Suppressor macrophage (primary cell): ENCODE measurements around the gene TLCD5.

Source experiments
- DNase-seq, 4 experiments: peaks; one replicate each; pipeline ENCODE4 v3.0.0-alpha.2; 2020 to 2022

TLCD5 gene

DNA sequence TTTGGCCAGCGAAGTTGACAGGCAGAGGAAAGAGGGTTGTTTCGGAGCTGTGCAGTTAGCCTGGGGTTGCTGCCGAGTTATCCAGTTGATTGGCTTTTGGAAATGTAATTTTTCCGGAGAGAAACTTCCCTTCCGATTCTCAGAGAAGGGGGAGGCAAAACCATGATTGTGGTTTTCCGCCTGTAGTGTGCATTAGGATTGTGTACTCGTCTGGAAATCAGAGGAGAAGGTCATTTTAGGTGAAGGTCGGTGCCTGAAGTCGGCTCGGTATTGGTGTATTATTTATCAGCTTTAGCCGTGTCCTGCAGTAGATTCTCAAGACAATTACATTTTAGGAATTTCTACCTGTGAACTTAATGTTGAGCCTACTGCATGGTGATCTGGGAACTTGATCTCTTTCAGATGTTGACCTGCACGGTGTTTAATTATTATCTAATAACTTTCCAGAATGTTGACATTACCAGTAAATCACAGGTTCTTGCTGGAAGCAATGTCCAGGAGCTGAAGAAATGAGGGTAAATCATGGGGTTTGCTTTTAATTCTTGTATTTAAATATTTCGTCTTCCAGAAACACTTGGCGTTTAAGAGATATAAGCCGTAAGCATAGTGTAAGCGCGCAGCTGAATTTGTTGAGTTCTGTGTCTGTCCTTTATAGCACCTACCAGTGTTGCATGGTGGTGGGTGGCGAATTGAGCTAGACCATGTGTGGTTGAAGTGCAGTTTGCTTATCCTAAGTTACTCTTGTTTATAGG, 12.4 kb downstream of the TLCD5 start:
- peak in 3 of 4 experiments; percentile 6 to 34 (median 8) for DNase-seq

- peak in 2 of 4 experiments; percentile 15 to 34 for DNase-seq
These were observed 13.2 kb downstream of the TLCD5 start for GRCh38 chr11:120338107-120338933.

DNA sequence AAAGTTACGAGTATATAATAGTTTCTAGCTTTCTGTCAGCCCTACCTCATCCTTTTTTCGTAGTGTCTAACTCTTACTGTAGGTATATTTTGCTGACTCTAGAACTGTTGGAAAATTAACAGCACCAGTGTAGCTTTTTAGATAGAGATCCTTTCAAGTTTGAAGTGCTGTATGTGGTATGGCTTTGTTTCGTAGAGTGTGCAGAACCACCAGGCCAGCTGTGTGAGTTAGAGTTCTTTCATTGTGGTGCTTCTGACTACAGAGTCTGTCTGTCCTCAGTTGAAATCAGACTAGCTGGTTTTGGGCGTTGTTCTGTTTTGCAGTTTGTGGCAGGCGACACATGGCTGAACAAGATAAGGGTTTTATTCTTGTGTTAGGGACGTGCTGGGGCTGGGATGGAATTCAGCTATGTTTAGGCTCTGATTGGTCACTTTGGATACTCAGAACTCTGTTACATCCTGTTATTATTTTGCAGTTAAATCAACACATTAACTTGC, 14.3 kb downstream of the TLCD5 start:
- no peak for DNase-seq

DNA sequence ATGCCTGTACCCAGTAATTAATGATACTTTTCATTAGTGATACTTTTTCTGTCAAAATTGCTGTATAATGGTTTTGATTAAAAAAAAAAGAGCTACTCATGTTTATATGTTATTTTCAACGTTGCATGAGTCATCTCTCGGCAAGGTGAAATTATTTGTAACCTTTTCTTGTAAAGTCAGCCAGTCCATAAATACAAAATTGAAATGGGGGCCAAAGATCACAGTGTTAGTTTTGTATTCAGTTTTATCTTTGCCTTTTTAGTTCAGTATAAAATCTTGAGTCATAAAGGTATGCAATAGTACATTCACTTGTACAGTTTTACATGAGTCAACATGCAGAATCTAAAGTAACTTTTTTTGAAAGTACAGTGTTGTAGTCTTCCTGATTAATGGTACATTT, 15.4 kb downstream of the TLCD5 start:
- DNase-seq: no peak

DNA sequence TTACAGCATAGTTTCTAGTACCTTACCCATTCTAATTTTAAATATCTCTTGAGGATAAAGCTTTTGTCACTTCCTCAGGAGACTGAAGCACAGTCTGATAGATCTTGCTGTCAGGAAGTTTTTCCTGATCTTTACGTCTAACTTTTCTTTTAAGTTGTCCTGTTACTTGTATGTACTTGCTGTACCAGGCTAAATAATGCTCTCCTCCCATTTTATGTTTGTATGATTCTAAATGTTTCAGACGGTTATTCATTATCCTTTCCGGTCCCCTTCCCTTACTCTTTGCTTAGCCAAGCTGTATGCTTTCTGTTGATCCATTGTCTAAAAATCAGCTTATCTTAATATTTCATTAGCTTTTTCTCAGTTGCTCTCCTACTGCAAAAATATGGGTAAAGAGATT, 17.1 kb downstream of the TLCD5 start:
- no peak for DNase-seq

DNA sequence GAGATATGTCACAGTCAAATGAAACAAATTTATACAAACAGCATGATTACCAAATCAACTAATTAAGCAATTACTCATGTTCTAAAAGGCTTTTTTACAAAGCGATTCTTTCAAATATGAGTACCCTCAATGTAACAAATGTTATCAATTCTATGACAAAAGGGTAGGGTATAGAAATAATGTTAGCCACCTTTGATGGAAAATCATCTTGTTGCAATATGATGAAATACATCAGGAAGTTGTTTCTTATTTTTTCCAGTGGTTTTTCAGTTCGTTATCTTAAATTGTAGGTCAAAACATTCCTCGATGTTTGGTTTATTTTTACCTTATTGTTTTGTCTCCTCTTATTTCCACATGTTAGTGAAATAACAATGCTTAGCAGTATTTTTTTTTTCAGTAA, 17.6 kb downstream of the TLCD5 start:
- DNase-seq: no peak

GRCh38 chr11:120343429-120343828, 18.3 kb downstream of the TLCD5 start:
- peak; percentile 13 to 66 (median 50) for DNase-seq

DNA sequence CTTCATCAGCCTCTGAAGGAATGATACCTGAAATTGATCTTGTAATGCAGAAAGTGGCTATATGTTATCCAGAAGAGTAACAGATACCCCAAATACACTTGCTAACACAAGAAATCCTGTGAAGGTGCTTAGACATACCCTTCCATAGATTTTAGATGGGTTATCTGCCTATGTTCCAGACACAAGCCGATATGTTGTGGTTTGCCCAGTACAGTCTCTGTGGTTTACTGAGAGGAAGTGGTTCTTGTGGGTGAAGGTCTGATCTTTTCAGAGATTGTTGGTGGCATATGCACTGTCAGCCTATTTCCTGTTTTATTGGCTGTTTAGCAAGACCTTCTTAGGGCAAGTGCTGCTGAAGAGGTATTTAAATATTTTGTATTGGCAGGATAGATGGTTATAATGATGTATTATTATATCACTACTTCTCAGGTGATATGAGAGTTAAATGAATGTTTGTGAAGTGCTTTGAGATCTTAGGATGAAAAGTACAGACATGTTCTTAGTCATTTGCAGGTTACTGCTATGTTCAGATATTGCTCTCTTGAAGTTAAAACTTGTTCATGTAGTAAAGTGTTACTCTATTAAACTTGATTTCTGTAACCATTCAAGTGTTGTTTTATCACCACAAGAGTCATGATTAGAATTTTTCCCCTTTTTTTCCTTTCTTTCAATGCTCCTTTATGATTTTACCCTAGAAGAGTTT, 19.4 kb downstream of the TLCD5 start:
- peak; percentile 55 to 80 (median 72) for DNase-seq

GRCh38 chr11:120346233-120346632, 21.1 kb downstream of the TLCD5 start:
- no peak for DNase-seq

DNA sequence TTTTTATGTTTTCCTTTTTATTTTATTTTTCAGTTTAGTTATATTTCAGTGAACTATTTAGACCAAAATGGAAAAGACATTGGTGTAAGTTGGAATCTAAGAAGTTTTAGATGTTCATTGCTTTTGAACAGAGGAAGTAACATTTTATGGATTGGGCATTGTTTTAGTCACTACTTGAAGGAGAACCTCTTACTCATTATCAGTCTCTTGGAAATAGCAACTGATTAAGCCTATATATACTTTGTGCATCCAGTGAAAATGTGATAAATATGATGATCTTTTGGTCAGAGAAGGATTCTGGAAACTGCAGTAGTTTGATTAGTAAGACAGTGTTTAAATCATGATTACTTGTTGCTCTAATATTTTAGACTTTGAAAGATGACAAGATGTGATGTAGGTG, 25.5 kb downstream of the TLCD5 start:
- DNase-seq: no peak

- no peak for DNase-seq
These were observed 27.3 kb downstream of the TLCD5 start for GRCh38 chr11:120352405-120352804.

GRCh38 chr11:120354068-120354467, 29.0 kb downstream of the TLCD5 start:
- no peak for DNase-seq

GRCh38 chr11:120354779-120355178, 29.7 kb downstream of the TLCD5 start:
- no peak for DNase-seq

GRCh38 chr11:120357620-120358019, 32.5 kb downstream of the TLCD5 start:
- no peak for DNase-seq

DNA sequence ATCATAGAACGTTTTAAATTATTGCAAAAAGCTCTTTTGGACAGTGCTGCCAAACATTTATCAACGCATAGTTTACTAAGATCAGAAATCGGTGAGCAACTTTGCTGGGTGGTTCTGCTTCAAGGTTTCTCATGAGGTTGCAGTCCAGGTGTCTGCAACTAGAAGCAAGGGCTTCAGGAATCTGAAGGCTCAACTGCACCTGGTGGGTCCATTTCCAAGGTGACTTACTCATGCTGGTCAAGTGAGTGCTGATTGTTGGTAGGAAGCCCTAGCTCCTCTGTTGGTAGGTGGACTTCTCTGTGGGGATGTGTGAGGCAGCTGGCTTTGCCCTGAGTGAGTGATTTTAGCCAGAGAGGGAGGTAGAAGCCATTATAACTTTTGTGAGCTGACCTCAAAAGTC, 33.6 kb downstream of the TLCD5 start:
- DNase-seq: no peak

GRCh38 chr11:120363436-120363835, 38.3 kb downstream of the TLCD5 start:
- no peak for DNase-seq

DNA sequence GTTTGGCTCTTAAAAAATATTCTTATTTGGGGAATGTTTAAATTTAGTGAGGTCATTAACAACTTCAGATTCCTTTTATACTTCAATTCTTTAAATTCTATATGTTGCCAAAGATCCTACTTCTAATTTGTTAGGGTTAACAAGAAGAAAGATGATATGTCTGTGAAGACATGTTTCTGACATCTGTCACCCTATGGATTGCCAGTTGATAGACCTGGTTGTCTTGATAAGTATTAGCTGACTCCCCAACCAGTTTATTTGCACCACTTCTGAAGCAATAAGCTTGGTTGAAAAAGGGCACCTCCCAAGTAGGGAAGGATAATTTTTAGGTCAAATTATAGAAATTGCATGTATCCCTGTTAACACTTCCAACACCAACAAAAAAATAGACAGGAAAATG, 40.4 kb downstream of the TLCD5 start:
- no peak for DNase-seq

- DNase-seq: no peak
These were observed 47.2 kb downstream of the TLCD5 start for GRCh38 chr11:120372296-120372695.

DNA sequence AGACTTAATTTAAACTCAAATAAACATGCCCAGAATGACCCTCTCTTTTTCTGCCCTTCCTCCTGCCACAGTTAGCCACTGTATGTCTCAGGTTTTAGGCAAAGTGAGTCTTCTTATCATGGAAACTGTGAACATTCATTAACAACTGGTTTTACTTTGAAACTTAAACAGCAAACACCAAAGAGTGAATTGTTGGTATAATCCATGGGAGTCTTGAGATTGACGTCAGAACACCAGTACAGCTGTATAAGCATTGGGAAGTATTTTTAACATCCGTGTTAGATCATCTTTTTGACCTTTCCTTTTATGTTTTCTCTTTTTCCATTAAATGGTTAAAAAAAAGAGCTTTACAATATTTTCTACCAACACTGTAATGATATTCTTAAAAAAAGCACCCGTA, 50.0 kb downstream of the TLCD5 start:
- no peak for DNase-seq

DNA sequence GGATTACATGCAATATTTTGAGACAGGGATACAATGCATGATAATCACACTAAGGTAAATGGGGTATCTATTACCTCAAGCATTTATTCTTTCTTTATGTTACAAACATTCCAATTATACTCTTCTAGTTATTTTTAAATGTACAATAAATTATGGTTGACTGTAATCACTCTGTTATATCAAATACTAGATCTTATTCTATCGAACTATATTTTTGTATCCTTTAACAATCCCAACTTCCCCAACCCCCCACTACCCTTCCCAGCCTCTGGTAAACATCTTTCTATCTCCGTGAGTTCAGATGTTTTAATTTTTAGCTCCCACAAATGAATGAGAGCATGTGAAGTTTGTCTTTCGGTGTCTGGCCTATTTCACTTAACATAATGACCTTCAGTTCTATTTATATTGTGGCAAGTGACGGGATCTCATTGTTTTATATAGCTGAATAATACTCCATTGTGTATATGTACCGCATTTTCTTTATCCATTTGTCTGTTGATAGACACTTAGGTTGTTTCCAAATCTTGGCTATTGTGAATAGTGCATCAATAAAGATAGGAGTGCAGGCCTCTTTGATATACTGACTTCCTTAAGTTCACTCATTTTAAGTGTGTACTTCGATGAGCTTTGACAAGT, 51.6 kb downstream of the TLCD5 start:
- no peak for DNase-seq

GRCh38 chr11:120378474-120378873, 53.4 kb downstream of the TLCD5 start:
- DNase-seq: no peak

DNA sequence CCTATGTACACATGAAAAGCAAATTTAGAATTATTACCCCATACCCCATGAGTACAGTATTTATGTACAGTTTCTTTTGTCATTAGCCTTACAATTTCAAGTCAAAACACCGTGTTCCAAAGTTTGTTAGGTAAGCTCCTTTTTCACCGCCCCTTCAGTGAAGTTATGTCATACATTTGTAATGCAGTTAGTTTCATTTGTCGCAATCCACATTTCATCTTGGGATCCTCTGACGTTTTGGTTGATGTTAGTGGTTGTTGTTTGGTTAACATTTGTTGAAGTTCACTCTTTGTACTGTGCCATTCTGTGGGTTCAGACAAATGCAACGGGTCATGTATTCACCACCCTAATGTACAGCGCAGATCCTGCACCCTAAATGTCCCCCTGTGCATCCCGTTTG, 56.3 kb downstream of the TLCD5 start:
- DNase-seq: no peak
